K562 (cell line): ENCODE data around the gene TAF1D. TPM values are rescaled to one million over a fixed set of nuclear protein-coding genes. Genes with fewer than 3 reads are reported as not detected.

Source experiments
- ARID2 ChIP-seq: fragments of 450-650 bp; IDR thresholded peaks from 2 replicates; pipeline ENCODE4 v1.6.1; 2017; ENCODE audit warnings: antibody characterized with exemption, mild to moderate bottlenecking
- BCLAF1 ChIP-seq, 2 experiments: fragments of 450-650 bp in 1 of 2; IDR thresholded peaks; 2 replicates each; pipeline ENCODE4 v1.6.1; 2011 to 2017; ENCODE audit warnings: low read depth in 2 of 2, antibody characterized with exemption in 1 of 2, borderline replicate concordance in 1 of 2, low read length in 1 of 2, mild to moderate bottlenecking in 1 of 2, mixed read lengths in 1 of 2; ENCODE audit not compliant: control insufficient read depth in 1 of 2
- CAMTA2 ChIP-seq: fragments of 250-450 bp; sonication (Bioruptor Pico); conservative IDR thresholded peaks from 2 replicates; pipeline ENCODE4 v1.5.1; 2022
- CBX1 ChIP-seq: sonication (generic); IDR thresholded peaks from 2 replicates; pipeline ENCODE4 v1.6.1; 2016; ENCODE audit warnings: antibody characterized with exemption, low read depth, mild to moderate bottlenecking
- CREBBP ChIP-seq: IDR thresholded peaks from one replicate; pipeline ENCODE4 v1.6.1; 2012; ENCODE audit warnings: low read depth, mild to moderate bottlenecking, control low read depth, inconsistent platforms, low read length
- CREM ChIP-seq: IDR thresholded peaks from 2 replicates; pipeline ENCODE4 v1.6.1; 2014; ENCODE audit warnings: antibody characterized with exemption, low read depth
- DPF2 ChIP-seq: fragments of 450-650 bp; IDR thresholded peaks from 2 replicates; pipeline ENCODE4 v1.6.1; 2016
- ELF1 ChIP-seq: fragments of 200-800 bp; sonication (Bioruptor generic); IDR thresholded peaks from 2 replicates; pipeline ENCODE4 v1.6.1; 2016; ENCODE audit warnings: missing genetic modification characterization, missing compliant biosample characterization
- ESRRB ChIP-seq: fragments of 250-450 bp; sonication (Bioruptor Pico); IDR thresholded peaks from 2 replicates; pipeline ENCODE4 v1.5.0; 2020; ENCODE audit warnings: mild to moderate bottlenecking, moderate library complexity, borderline replicate concordance
- GTF2A2 ChIP-seq: IDR thresholded peaks from 2 replicates; pipeline ENCODE4 v1.6.1; 2016; ENCODE audit warnings: mild to moderate bottlenecking, missing genetic modification characterization, missing compliant biosample characterization
- HMG20B ChIP-seq: fragments of 250-450 bp; sonication (Bioruptor Pico); IDR thresholded peaks from 2 replicates; pipeline ENCODE4 v1.5.0; 2021; ENCODE audit warnings: mild to moderate bottlenecking
- KLF13 ChIP-seq: fragments of 450-650 bp; IDR thresholded peaks from 2 replicates; pipeline ENCODE4 v1.6.1; 2016; ENCODE audit warnings: missing genetic modification characterization, low read depth, mild to moderate bottlenecking, missing compliant biosample characterization, moderate library complexity, borderline replicate concordance
- L3MBTL2 ChIP-seq: fragments of 450-650 bp; IDR thresholded peaks from 2 replicates; pipeline ENCODE4 v1.6.1; 2016; ENCODE audit warnings: mild to moderate bottlenecking, moderate library complexity
- MIER1 ChIP-seq: fragments of 450-650 bp; IDR thresholded peaks from 2 replicates; pipeline ENCODE4 v1.6.1; 2016; ENCODE audit warnings: antibody characterized with exemption, mild to moderate bottlenecking, low read depth
- MYNN ChIP-seq, 2 experiments: sonication (generic); formaldehyde crosslinking in 1 of 2; IDR thresholded peaks; 2 replicates each; pipeline versions ENCODE4 v1.5.0 to v1.6.1; 2016 to 2020; ENCODE audit warnings: antibody characterized with exemption in 1 of 2, missing genetic modification reagents in 1 of 2
- NR2C2 ChIP-seq, 2 experiments: fragments of 200-800 bp in 1 of 2; sonication (Bioruptor generic) in 1 of 2; sonication (generic) in 1 of 2; formaldehyde crosslinking in 1 of 2; IDR thresholded peaks; 2 replicates each; pipeline versions ENCODE4 v1.6.1 to v1.8.0; 2016 to 2022; ENCODE audit warnings: mild to moderate bottlenecking in 1 of 2, missing compliant biosample characterization in 1 of 2, missing genetic modification characterization in 1 of 2, missing genetic modification reagents in 1 of 2
- NR2F6 ChIP-seq: fragments of 450-650 bp; formaldehyde crosslinking; IDR thresholded peaks from 2 replicates; pipeline ENCODE4 v1.4.0; 2020; ENCODE audit warnings: mild to moderate bottlenecking
- PHB ChIP-seq: fragments of 250-450 bp; sonication (Bioruptor Pico); IDR thresholded peaks from 2 replicates; pipeline ENCODE4 v1.5.0; 2021
- POLR2A ChIP-seq: fragments of 450-650 bp; conservative IDR thresholded peaks from 2 replicates; pipeline ENCODE4 v1.6.1; 2016
- RBM15 ChIP-seq: fragments of 200-400 bp; formaldehyde crosslinking; IDR thresholded peaks from 2 replicates; pipeline ENCODE4 v1.6.1; 2018; ENCODE audit warnings: mild to moderate bottlenecking, low read length, moderate library complexity; ENCODE audit not compliant: insufficient read depth
- RBM17 ChIP-seq: fragments of 200-400 bp; formaldehyde crosslinking; IDR thresholded peaks from 2 replicates; pipeline ENCODE4 v1.6.1; 2017; ENCODE audit warnings: low read depth, mild to moderate bottlenecking, low read length, borderline replicate concordance
- SMARCA4 ChIP-seq: fragments of 450-650 bp; IDR thresholded peaks from 2 replicates; pipeline ENCODE4 v1.6.1; 2016
- TARDBP ChIP-seq: fragments of 450-650 bp; IDR thresholded peaks from 2 replicates; pipeline ENCODE4 v1.6.1; 2016
- U2AF2 ChIP-seq: fragments of 200-400 bp; formaldehyde crosslinking; optimal IDR thresholded peaks from 2 replicates; pipeline ENCODE3; 2017; ENCODE audit warnings: low read depth, mild to moderate bottlenecking, low read length
- ZNF639 ChIP-seq, 2 experiments: fragments of 200-800 bp in 1 of 2; sonication (Bioruptor generic) in 1 of 2; sonication (generic) in 1 of 2; formaldehyde crosslinking in 1 of 2; IDR thresholded peaks in 1 of 2; conservative IDR thresholded peaks in 1 of 2; 2 replicates each; pipeline versions ENCODE4 v1.5.0 to v1.6.1; 2016 to 2020; ENCODE audit warnings: missing compliant biosample characterization in 1 of 2, missing genetic modification characterization in 1 of 2, missing genetic modification reagents in 1 of 2
- ZNF780A ChIP-seq: fragments of 250-450 bp; sonication (Bioruptor Pico); IDR thresholded peaks from 2 replicates; pipeline ENCODE4 v1.5.0; 2021; ENCODE audit warnings: mild to moderate bottlenecking
- polyA plus RNA-seq, 8 experiments: library from polyadenylated mRNA; depleted of rRNA in 4 of 8; stranded (reverse) in 5 of 8; unstranded in 3 of 8; fragments of >200 nt; fragmentation: Nextera tagmentation in 2 of 8; fragmentation: Illumina TruSeq in 1 of 8; extraction: Ambion mirVana in 2 of 8; extraction: Trizol in 1 of 8; gene quantifications; 2 replicates each; pipeline versions ENCODE4 v1.2.1 to v1.2.3, GENCODE V29; 2011 to 2014; ENCODE audit warnings: inconsistent platforms in 1 of 8, missing spikeins in 1 of 8
- total RNA-seq, 7 experiments: library from RNA; depleted of rRNA in 6 of 7; stranded (reverse); fragments of >200 nt in 6 of 7; fragmentation: Illumina TruSeq in 2 of 7; extraction: Trizol in 2 of 7; gene quantifications; 2 replicates each; pipeline versions ENCODE4 v1.2.1 to v1.2.3, GENCODE V29; 2011 to 2021; ENCODE audit warnings: low replicate concordance in 1 of 7

TAF1D gene
- total and polyA plus RNA-seq, 9 of the 15 experiments (the other 6 are each of a cell fraction or from before 2014, with no cell fraction given), result 122 to 347 (median 250) TPM

GRCh38 chr11:93784145-93784934 lies 43.0 kb upstream of the TAF1D start, which contains the start of gene MED17 (continued):
- TF ChIP-seq MYNN (IDR thresholded peaks at IDR 0.05) (no peak), MYNN (CRISPR knock-in tag; IDR thresholded peaks at IDR 0.05) (no peak), PHB (CRISPR knock-in tag) (0 out of 2 replicates have a peak, but pooled peaks have one; percentile 38), TARDBP (no peak), CREM (peak; percentile 81), BCLAF1 (IDR thresholded peaks at IDR 0.05; ENCODE audit: borderline replicate concordance in 1 of 2, control insufficient read depth in 1 of 2, low read depth in 2 of 2, low read length in 1 of 2) (no peak), ZNF780A (CRISPR knock-in tag) (no peak), NR2F6 (CRISPR knock-in tag) (no peak), SMARCA4 (0 out of 2 replicates have a peak, but pooled peaks have one; percentile 12), L3MBTL2 (peak; percentile 45; the same call in 1 of the 2 replicates), ZNF639 (CRISPR knock-in tag; conservative IDR thresholded peaks at IDR 0.05 in 1 of 2, IDR thresholded peaks at IDR 0.05 in 1 of 2) (no peak), RBM17 (no peak), ESRRB (no peak), CAMTA2 (CRISPR knock-in tag) (no peak), HMG20B (CRISPR knock-in tag) (no peak), DPF2 (no peak), U2AF2 (no peak), CBX1 (peak; percentile 46; the same call in 1 of the 2 replicates), RBM15 (no peak), POLR2A (peak; percentile 96), GTF2A2 (no peak), ELF1 (tag) (peak; percentile 77), KLF13 (tag) (no peak), ARID2 (no peak), MIER1 (no peak), CREBBP (no peak), NR2C2 (CRISPR knock-in tag; IDR thresholded peaks at IDR 0.05) (0 out of 2 replicates have a peak, but pooled peaks have one; percentile 29), NR2C2 (tag; IDR thresholded peaks at IDR 0.05) (peak; percentile 90)
